ENCODE measurements around the gene ADIRF. TPM values are rescaled to one million over a fixed set of nuclear protein-coding genes. Genes with fewer than 3 reads are reported as not detected.
"Not testable (repeated sequence)": the region's sequence is repeated elsewhere in the genome, so short reads cannot be mapped to it uniquely, and the experiment has no call there.

ADIRF gene
- total RNA-seq, 1 donor from 2014 or later = not detected

GRCh38 chr10:86944471-86944870 lies 23.8 kb upstream of the ADIRF start:
- no peak for TF ChIP-seq CTCF (IDR thresholded peaks at IDR 0.05)
- peaks cover 5% of the 10 kb centered on the region for H3K36me3 Mint-ChIP-seq (ENCODE audit: unreplicated experiment)
- no peak overlapping the region for H3K27ac Mint-ChIP-seq (ENCODE audit: unreplicated experiment)
- no peak overlapping the region for H3K4me3 Mint-ChIP-seq (ENCODE audit: unreplicated experiment)
- no peaks in the 10 kb centered on the region for H3K9me3 Mint-ChIP-seq (ENCODE audit: unreplicated experiment)
- peaks cover 8% of the 10 kb centered on the region for H3K4me1 Mint-ChIP-seq (ENCODE audit: unreplicated experiment)
- H3K27me3 Mint-ChIP-seq (ENCODE audit: unreplicated experiment) = peaks cover 17% of the 10 kb centered on the region
- peak; percentile 34 for DNase-seq (ENCODE audit: extremely low spot score, unreplicated experiment)

GRCh38 chr10:86944907-86945306 lies 23.4 kb upstream of the ADIRF start:
- peaks cover 5% of the 10 kb centered on the region for H3K36me3 Mint-ChIP-seq (ENCODE audit: unreplicated experiment)
- no peak overlapping the region for H3K27ac Mint-ChIP-seq (ENCODE audit: unreplicated experiment)
- H3K27me3 Mint-ChIP-seq (ENCODE audit: unreplicated experiment) = peaks cover 17% of the 10 kb centered on the region
- no peaks in the 10 kb centered on the region for H3K9me3 Mint-ChIP-seq (ENCODE audit: unreplicated experiment)
- peaks cover 7% of the 10 kb centered on the region for H3K4me1 Mint-ChIP-seq (ENCODE audit: unreplicated experiment)
- TF ChIP-seq CTCF (IDR thresholded peaks at IDR 0.05) = no peak
- DNase-seq (ENCODE audit: extremely low spot score, unreplicated experiment) = peak; percentile 75
- no peak overlapping the region for H3K4me3 Mint-ChIP-seq (ENCODE audit: unreplicated experiment)

- TF ChIP-seq CTCF (IDR thresholded peaks at IDR 0.05) = peak; percentile 50
- peaks cover 7% of the 10 kb centered on the region for H3K4me1 Mint-ChIP-seq (ENCODE audit: unreplicated experiment)
- peak; percentile 77 for DNase-seq (ENCODE audit: extremely low spot score, unreplicated experiment)
- no peak overlapping the region for H3K27ac Mint-ChIP-seq (ENCODE audit: unreplicated experiment)
- H3K4me3 Mint-ChIP-seq (ENCODE audit: unreplicated experiment) = no peak overlapping the region
- H3K9me3 Mint-ChIP-seq (ENCODE audit: unreplicated experiment) = no peaks in the 10 kb centered on the region
- H3K36me3 Mint-ChIP-seq (ENCODE audit: unreplicated experiment) = peaks cover 5% of the 10 kb centered on the region
- peaks cover 17% of the 10 kb centered on the region for H3K27me3 Mint-ChIP-seq (ENCODE audit: unreplicated experiment)
Measured at GRCh38 chr10:86945361-86946212, 22.7 kb upstream of the ADIRF start.

- H3K4me3 Mint-ChIP-seq (ENCODE audit: unreplicated experiment) = no peak overlapping the region
- H3K4me1 Mint-ChIP-seq (ENCODE audit: unreplicated experiment) = peaks cover 7% of the 10 kb centered on the region
- H3K27me3 Mint-ChIP-seq (ENCODE audit: unreplicated experiment) = peaks cover 17% of the 10 kb centered on the region
- no peak overlapping the region for H3K27ac Mint-ChIP-seq (ENCODE audit: unreplicated experiment)
- H3K9me3 Mint-ChIP-seq (ENCODE audit: unreplicated experiment) = no peaks in the 10 kb centered on the region
- peaks cover 5% of the 10 kb centered on the region for H3K36me3 Mint-ChIP-seq (ENCODE audit: unreplicated experiment)
- TF ChIP-seq CTCF (IDR thresholded peaks at IDR 0.05) = no peak
- peak; percentile 71 for DNase-seq (ENCODE audit: extremely low spot score, unreplicated experiment)
Measured at GRCh38 chr10:86946213-86947155, 21.8 kb upstream of the ADIRF start.

GRCh38 chr10:86947806-86948205 lies 20.5 kb upstream of the ADIRF start:
- peak; percentile 46 for DNase-seq (ENCODE audit: extremely low spot score, unreplicated experiment)
- not testable (repeated sequence) for H3K4me1 Mint-ChIP-seq (ENCODE audit: unreplicated experiment); H3K4me3 Mint-ChIP-seq (ENCODE audit: unreplicated experiment); H3K27ac Mint-ChIP-seq (ENCODE audit: unreplicated experiment); H3K9me3 Mint-ChIP-seq (ENCODE audit: unreplicated experiment); H3K36me3 Mint-ChIP-seq (ENCODE audit: unreplicated experiment)
- H3K27me3 Mint-ChIP-seq (ENCODE audit: unreplicated experiment) = peaks cover 17% of the 10 kb centered on the region
